Dedifferentiated amniotic fluid mesenchymal stem cell (primary cell): ENCODE measurements around the gene FAM174C.

Source experiments
- DNase-seq: peaks from one replicate; pipeline ENCODE4 v3.0.0-alpha.2; 2016; ENCODE audit errors: extremely low spot score

FAM174C gene

GRCh38 chr19:1261798-1262622 lies 13.3 kb upstream of the FAM174C start:
- no peak for DNase-seq

GRCh38 chr19:1262623-1263123 lies 12.7 kb upstream of the FAM174C start:
- no peak for DNase-seq

GRCh38 chr19:1263188-1263587 lies 12.1 kb upstream of the FAM174C start:
- no peak for DNase-seq

GRCh38 chr19:1264801-1265614 lies 10.3 kb upstream of the FAM174C start:
- DNase-seq, result peak; percentile 72

GRCh38 chr19:1265615-1266128 lies 9.7 kb upstream of the FAM174C start:
- DNase-seq, result peak; percentile 69

- DNase-seq, result peak; percentile 48
Observed at GRCh38 chr19:1266129-1266915, 9.0 kb upstream of the FAM174C start.

GRCh38 chr19:1266916-1267476 lies 8.3 kb upstream of the FAM174C start:
- DNase-seq, result no peak

GRCh38 chr19:1267477-1268225 lies 7.7 kb upstream of the FAM174C start:
- DNase-seq, result no peak

GRCh38 chr19:1268226-1269064 lies 6.9 kb upstream of the FAM174C start:
- DNase-seq, result no peak

GRCh38 chr19:1269065-1269477 lies 6.3 kb upstream of the FAM174C start, which contains the start of gene CIRBP:
TSS of gene CIRBP (plus strand) at chr19:1269332. CDS start at chr19:1270934, 1,602 bp downstream.
- peak; percentile 99 for DNase-seq

- DNase-seq, result peak; percentile 80
Observed at GRCh38 chr19:1269478-1270212, 5.7 kb upstream of the FAM174C start.

GRCh38 chr19:1270213-1270853 lies 5.0 kb upstream of the FAM174C start:
- no peak for DNase-seq

- no peak for DNase-seq
Observed at GRCh38 chr19:1270854-1271527, 4.3 kb upstream of the FAM174C start.

GRCh38 chr19:1271528-1272422 lies 3.6 kb upstream of the FAM174C start:
- no peak for DNase-seq

GRCh38 chr19:1272423-1273262 lies 2.7 kb upstream of the FAM174C start:
- DNase-seq, result no peak
